Spinal cord (tissue), 10 donors: ENCODE results near the gene CIITA. TPM values are rescaled to one million over a fixed set of nuclear protein-coding genes. Genes with fewer than 3 reads are reported as not detected.

Experiments used
- DNase-seq, 6 donors: peaks; one replicate each; pipeline versions ENCODE4 v3.0.0 to v3.0.0-alpha.2; 2013 to 2015; ENCODE audit warnings: low spot score in 6 of 6, low read depth in 4 of 6
- H3K27ac ChIP-seq: one replicate; pipeline ENCODE4 v1.5.1; 2013; ENCODE audit warnings: low read depth, low read length, control low read depth
- H3K27me3 ChIP-seq: one replicate; pipeline ENCODE4 v1.6.1; 2013; ENCODE audit warnings: low read length; ENCODE audit not compliant: control insufficient read depth, insufficient read depth
- H3K36me3 ChIP-seq: one replicate; pipeline ENCODE4 v1.6.1; 2013; ENCODE audit warnings: low read length; ENCODE audit not compliant: control insufficient read depth, insufficient read depth
- H3K4me1 ChIP-seq: one replicate; pipeline ENCODE4 v1.6.1; 2013; ENCODE audit warnings: low read length; ENCODE audit not compliant: control insufficient read depth, insufficient read depth
- H3K4me3 ChIP-seq: one replicate; pipeline ENCODE4 v1.5.1; 2013; ENCODE audit warnings: low read depth, low read length, control low read depth
- H3K9me3 ChIP-seq: one replicate; pipeline ENCODE4 v1.6.1; 2013; ENCODE audit warnings: low read length; ENCODE audit not compliant: control insufficient read depth, insufficient read depth
- WGBS: methylation state at CpG from one replicate; pipeline ENCODE4 v1.1.5; 2013; ENCODE audit warnings: missing lambda C conversion rate; ENCODE audit not compliant: insufficient coverage; 5-methylcytosine and 5-hydroxymethylcytosine counted together
- polyA plus RNA-seq, 2 donors: library from polyadenylated mRNA; unstranded; fragments of 120-200 nt; gene quantifications; one replicate each; pipeline ENCODE4 v1.2.1, GENCODE V29; 2013; ENCODE audit not compliant: insufficient read length in 2 of 2
- total RNA-seq, 2 donors: library from RNA; depleted of rRNA in 1 of 2; stranded (reverse); fragments of 120-200 nt in 1 of 2; fragments of >200 nt in 1 of 2; gene quantifications; one replicate each; pipeline versions ENCODE4 v1.2.3 to v1.2.4, GENCODE V29; 2013 to 2014
- donor health status: healthy.

Gene CIITA
- total and polyA plus RNA-seq, 4 donors = 1.2 to 4.2 (median 1.7) TPM

GRCh38 chr16:10878644-10879501, 1.9 kb downstream of the CIITA start:
- no peaks in the 10 kb centered on the region for H3K36me3 ChIP-seq
- H3K4me1 ChIP-seq = peaks cover 15% of the 10 kb centered on the region
- H3K9me3 ChIP-seq = no peaks in the 10 kb centered on the region
- 4% methylated on average over 49 of the region's 49 CpGs for WGBS
- H3K27me3 ChIP-seq = peaks cover 46% of the 10 kb centered on the region
- peak overlapping the region; percentile 29 for H3K4me3 ChIP-seq
- DNase-seq = peak in 2 of 6 donors; percentile 2 to 14
- H3K27ac ChIP-seq = no peak overlapping the region

- H3K27me3 ChIP-seq = peaks cover 46% of the 10 kb centered on the region
- no peak for DNase-seq
- 69% methylated on average over 12 of the region's 21 CpGs for WGBS
- no peaks in the 10 kb centered on the region for H3K9me3 ChIP-seq
- peaks cover 15% of the 10 kb centered on the region for H3K4me1 ChIP-seq
- no peak overlapping the region for H3K4me3 ChIP-seq
- H3K27ac ChIP-seq = no peak overlapping the region
- no peaks in the 10 kb centered on the region for H3K36me3 ChIP-seq
Measured at GRCh38 chr16:10879681-10880589, 2.9 kb downstream of the CIITA start.

- Histone ChIP-seq H3K27me3 (peaks cover 42% of the 10 kb centered on the region), H3K36me3 (no peaks in the 10 kb centered on the region), H3K27ac (no peak overlapping the region), H3K9me3 (no peaks in the 10 kb centered on the region), H3K4me3 (no peak overlapping the region), H3K4me1 (peaks cover 15% of the 10 kb centered on the region)
- WGBS = 82% methylated on average over 8 of the region's 10 CpGs
- no peak for DNase-seq
Measured at GRCh38 chr16:10880594-10881452, 3.8 kb downstream of the CIITA start.

GRCh38 chr16:10881479-10882030, 4.6 kb downstream of the CIITA start:
- H3K9me3 ChIP-seq = no peaks in the 10 kb centered on the region
- DNase-seq = no peak
- WGBS = 96% methylated on average over 2 of the region's 7 CpGs
- H3K4me1 ChIP-seq = peaks cover 15% of the 10 kb centered on the region
- H3K27me3 ChIP-seq = peaks cover 40% of the 10 kb centered on the region
- H3K36me3 ChIP-seq = no peaks in the 10 kb centered on the region
- H3K27ac ChIP-seq = no peak overlapping the region
- H3K4me3 ChIP-seq = no peak overlapping the region

GRCh38 chr16:10883004-10883403, 6.0 kb downstream of the CIITA start:
- H3K4me3 ChIP-seq = no peak overlapping the region
- DNase-seq = no peak
- H3K27ac ChIP-seq = no peak overlapping the region
- no peaks in the 10 kb centered on the region for H3K36me3 ChIP-seq
- peaks cover 32% of the 10 kb centered on the region for H3K27me3 ChIP-seq
- H3K9me3 ChIP-seq = no peaks in the 10 kb centered on the region
- H3K4me1 ChIP-seq = peaks cover 15% of the 10 kb centered on the region
- WGBS = 82% methylated on average over 4 of the region's 7 CpGs

GRCh38 chr16:10885246-10885645, 8.2 kb downstream of the CIITA start:
- Histone ChIP-seq H3K27ac (no peak overlapping the region), H3K4me3 (no peak overlapping the region), H3K36me3 (no peaks in the 10 kb centered on the region), H3K4me1 (no peaks in the 10 kb centered on the region), H3K9me3 (no peaks in the 10 kb centered on the region), H3K27me3 (peaks cover 9% of the 10 kb centered on the region)
- no peak for DNase-seq
- 81% methylated on average over 5 of the region's 6 CpGs for WGBS

GRCh38 chr16:10888320-10888937, 11.4 kb downstream of the CIITA start:
- Histone ChIP-seq H3K27ac (no peak overlapping the region), H3K9me3 (no peaks in the 10 kb centered on the region), H3K4me1 (no peaks in the 10 kb centered on the region), H3K36me3 (no peaks in the 10 kb centered on the region), H3K27me3 (no peaks in the 10 kb centered on the region), H3K4me3 (no peak overlapping the region)
- no peak for DNase-seq
- no CpG with 5 or more reads among the region's 10 CpGs for WGBS

GRCh38 chr16:10889855-10890254, 12.9 kb downstream of the CIITA start:
- WGBS = 85% methylated on average over 2 of the region's 4 CpGs
- Histone ChIP-seq H3K27me3 (peaks cover 4% of the 10 kb centered on the region), H3K4me3 (no peak overlapping the region), H3K36me3 (no peaks in the 10 kb centered on the region), H3K4me1 (no peaks in the 10 kb centered on the region), H3K27ac (no peak overlapping the region), H3K9me3 (no peaks in the 10 kb centered on the region)
- no peak for DNase-seq
